Pancreas (tissue), 10 donors: ENCODE data around the gene IL23A. TPM values are rescaled to one million over a fixed set of nuclear protein-coding genes. Genes with fewer than 3 reads are reported as not detected.
A peak's percentile ranks its signal among the peaks of the same experiment; 100 is the strongest.

Experiments
- ATAC-seq, 4 donors: fragments of 200-7000 bp; cut with Tn5 transposase; one replicate each; pipeline versions ENCODE4 v1.8.0 to v1.9.1; 2020; ENCODE audit warnings: mild to moderate bottlenecking in 4 of 4, moderate library complexity in 4 of 4
- DNase-seq, 6 donors: peaks; one replicate each; pipeline ENCODE4 v3.0.0-alpha.2; 2020
- FAIRE-seq: peaks from 2 replicates; lab custom pipeline; 2012; peaks lifted over from hg19 to GRCh38; lab: Jason Lieb, UNC
- H3K27ac ChIP-seq, 4 donors: fragments of 200-600 bp; sonication (generic); 1 replicate in 3 of 4; 2 replicates in 1 of 4; pipeline versions ENCODE4 v1.5.0 to v1.8.0; 2020
- H3K27me3 ChIP-seq, 4 donors: fragments of 200-600 bp; one replicate each; pipeline ENCODE4 v1.8.0; 2021
- H3K36me3 ChIP-seq, 3 donors: fragments of 200-600 bp; sonication (generic) in 1 of 3; one replicate each; pipeline versions ENCODE4 v1.5.0 to v1.8.0; 2020 to 2021
- H3K4me1 ChIP-seq, 3 donors: fragments of 200-600 bp; one replicate each; pipeline ENCODE4 v1.8.0; 2021
- H3K4me3 ChIP-seq, 4 donors: fragments of 200-600 bp; sonication (generic) in 2 of 4; one replicate each; pipeline versions ENCODE4 v1.5.0 to v1.8.0; 2020 to 2021
- H3K9me3 ChIP-seq, 4 donors: fragments of 200-600 bp; one replicate each; pipeline ENCODE4 v1.8.0; 2021
- WGBS, 2 donors: extraction: QIAGEN DNeasy Blood & Tissue Kit; methylation state at CpG; one replicate each; pipeline ENCODE4 v1.1.7; 2013; 5-methylcytosine and 5-hydroxymethylcytosine counted together
- intact Hi-C, 3 donors: fragments of 100-400 bp; cut with DNase I; formaldehyde crosslinking; loops; one replicate each; pipeline versions ENCODE4 v1.11.1 to v1.14.2; 2022
- polyA plus RNA-seq, 2 donors: library from polyadenylated mRNA; stranded (reverse); fragments of 200-250 nt; gene quantifications; one replicate each; pipeline ENCODE4 v1.2.3, GENCODE V29; 2013
- total RNA-seq, 6 donors: library from RNA; stranded (reverse); fragmentation: NEBNext Ultra II Directional in 4 of 6; extraction: Animal tissue kit (Norgen Biotek cat#: 25700) in 4 of 6; gene quantifications; one replicate each; pipeline versions ENCODE4 v1.2.1 to v1.2.4, GENCODE V29; 2021 to 2023
- TF ChIP-seq, protein P1 (sequence below), 4 donors: fragments of 200-600 bp; sonication (generic) in 3 of 4; IDR thresholded peaks; one replicate each; pipeline versions ENCODE4 v1.5.0 to v1.8.0; 2021; ENCODE audit warnings: antibody characterized with exemption in 4 of 4
- donor health status: healthy with polysubstance abuse.
- donor health status: DM: no; HTN: no; CAD: no; lungs with moderate emphysema.
- donor health status: DM: no; HTN: no; CAD: no.
- donor health status: control.
- donor health status: control.
- donor health status: Bipolar disorder and iron deficiency.
- donor health status: DM: yes; HTN: yes; CAD: no.
- donor health status: DM: no; HTN: no; CAD: no.
- donor health status: DM: no; HTN: no; CAD: no.
- donor health status: DM: yes; HTN: yes; CAD: no.

IL23A gene
- total and polyA plus RNA-seq, 8 donors = 0.20 to 3.7 (median 0.41) TPM; not detected in 1

DNA sequence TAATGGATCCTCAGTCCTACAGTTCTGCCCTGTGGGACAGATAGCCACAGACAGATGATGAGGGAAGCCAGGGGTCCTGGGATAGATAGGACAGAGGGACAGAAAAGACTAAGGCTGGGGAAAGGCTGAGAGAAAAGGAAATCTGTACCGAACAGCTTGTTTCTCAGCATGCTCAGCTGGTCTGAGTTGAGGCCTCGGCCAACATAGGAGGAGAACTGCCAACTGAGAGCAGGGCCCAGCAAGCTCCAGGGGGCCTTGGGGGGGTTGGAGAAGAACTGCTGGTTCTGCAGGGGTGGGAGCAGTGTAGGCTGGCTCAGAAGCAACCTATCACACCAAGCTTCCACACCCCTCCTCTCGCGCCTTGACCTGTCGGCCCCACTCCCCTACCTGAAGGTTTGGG, 10.1 kb downstream of the IL23A start:
- TF ChIP-seq, protein P1, sequence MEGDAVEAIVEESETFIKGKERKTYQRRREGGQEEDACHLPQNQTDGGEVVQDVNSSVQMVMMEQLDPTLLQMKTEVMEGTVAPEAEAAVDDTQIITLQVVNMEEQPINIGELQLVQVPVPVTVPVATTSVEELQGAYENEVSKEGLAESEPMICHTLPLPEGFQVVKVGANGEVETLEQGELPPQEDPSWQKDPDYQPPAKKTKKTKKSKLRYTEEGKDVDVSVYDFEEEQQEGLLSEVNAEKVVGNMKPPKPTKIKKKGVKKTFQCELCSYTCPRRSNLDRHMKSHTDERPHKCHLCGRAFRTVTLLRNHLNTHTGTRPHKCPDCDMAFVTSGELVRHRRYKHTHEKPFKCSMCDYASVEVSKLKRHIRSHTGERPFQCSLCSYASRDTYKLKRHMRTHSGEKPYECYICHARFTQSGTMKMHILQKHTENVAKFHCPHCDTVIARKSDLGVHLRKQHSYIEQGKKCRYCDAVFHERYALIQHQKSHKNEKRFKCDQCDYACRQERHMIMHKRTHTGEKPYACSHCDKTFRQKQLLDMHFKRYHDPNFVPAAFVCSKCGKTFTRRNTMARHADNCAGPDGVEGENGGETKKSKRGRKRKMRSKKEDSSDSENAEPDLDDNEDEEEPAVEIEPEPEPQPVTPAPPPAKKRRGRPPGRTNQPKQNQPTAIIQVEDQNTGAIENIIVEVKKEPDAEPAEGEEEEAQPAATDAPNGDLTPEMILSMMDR (IDR thresholded peaks at IDR 0.05) = no peak
- Histone ChIP-seq H3K27ac (no peak overlapping the region), H3K36me3 (peaks cover 0 to 66% (median 27%) of the 10 kb centered on the region in 3 donors), H3K27me3 (no peaks in the 10 kb centered on the region), H3K4me1 (no peaks in the 10 kb centered on the region), H3K9me3 (no peaks in the 10 kb centered on the region), H3K4me3 (no peak overlapping the region)
- DNase-seq = no peak
- no peak for FAIRE-seq
- WGBS, 2 donors = 91 to 97% methylated on average over 5 of the region's 5 CpGs
- intact Hi-C loops = no loop called here
- ATAC-seq = no peak

DNA sequence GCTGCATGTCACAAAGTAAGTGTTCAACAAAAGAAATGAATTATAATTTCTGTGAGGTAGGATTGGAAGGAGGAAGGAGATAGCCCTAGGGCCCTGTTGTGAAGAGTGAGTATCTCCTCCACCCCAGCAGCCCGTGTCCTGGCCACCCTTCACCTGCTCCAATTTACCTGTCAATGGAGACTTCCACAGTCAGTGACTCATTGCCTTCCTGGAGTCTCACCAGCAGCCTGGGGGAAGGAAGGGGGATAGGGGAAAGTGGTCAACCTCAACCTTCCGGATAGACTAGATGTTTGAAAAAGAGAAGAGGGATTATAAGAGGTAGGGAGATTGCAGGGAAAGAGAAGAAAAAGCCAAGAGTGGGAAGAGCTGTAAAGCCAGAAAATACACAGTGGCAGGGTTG, 12.0 kb downstream of the IL23A start:
- peaks cover 0 to 84% (median 44%) of the 10 kb centered on the region in 3 donors for H3K36me3 ChIP-seq
- WGBS, 2 donors = 85 to 94% methylated on average over 2 of the region's 2 CpGs
- no peak overlapping the region for H3K4me3 ChIP-seq
- no peaks in the 10 kb centered on the region for H3K9me3 ChIP-seq
- ATAC-seq (no peak), FAIRE-seq (no peak), DNase-seq (no peak)
- no peak overlapping the region for H3K27ac ChIP-seq
- intact Hi-C loops = no loop called here
- TF ChIP-seq, protein P1 (IDR thresholded peaks at IDR 0.05) = no peak
- H3K27me3 ChIP-seq = no peaks in the 10 kb centered on the region
- no peaks in the 10 kb centered on the region for H3K4me1 ChIP-seq

DNA sequence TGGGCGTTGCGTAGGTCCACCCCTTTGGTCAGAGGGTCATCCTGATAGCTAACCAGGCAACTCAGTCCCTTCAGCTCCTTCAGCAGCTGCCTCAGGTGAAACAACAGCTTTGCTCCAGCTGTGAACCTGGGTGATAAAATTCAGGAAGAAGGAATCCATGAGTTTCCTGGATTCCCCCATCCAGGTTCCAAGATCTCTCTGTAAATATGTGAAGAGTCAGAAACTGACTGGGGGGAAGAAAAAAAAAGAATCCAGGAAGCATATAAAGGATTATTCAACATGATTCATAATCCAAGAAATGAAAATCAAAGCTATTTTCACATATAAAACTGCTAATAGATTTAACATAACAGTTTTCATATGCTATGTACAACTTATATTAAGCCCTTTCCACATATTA, 12.6 kb downstream of the IL23A start:
- H3K4me3 ChIP-seq = no peak overlapping the region
- H3K36me3 ChIP-seq = peaks cover 0 to 85% (median 44%) of the 10 kb centered on the region in 3 donors
- H3K27me3 ChIP-seq = no peaks in the 10 kb centered on the region
- intact Hi-C loops = no loop called here
- no peak overlapping the region for H3K27ac ChIP-seq
- 93 to 97% methylated on average over 2 of the region's 2 CpGs for WGBS, 2 donors
- no peak for FAIRE-seq
- no peak for ATAC-seq
- TF ChIP-seq, protein P1 (IDR thresholded peaks at IDR 0.05) = no peak
- H3K9me3 ChIP-seq = no peaks in the 10 kb centered on the region
- no peaks in the 10 kb centered on the region for H3K4me1 ChIP-seq
- DNase-seq = no peak

DNA sequence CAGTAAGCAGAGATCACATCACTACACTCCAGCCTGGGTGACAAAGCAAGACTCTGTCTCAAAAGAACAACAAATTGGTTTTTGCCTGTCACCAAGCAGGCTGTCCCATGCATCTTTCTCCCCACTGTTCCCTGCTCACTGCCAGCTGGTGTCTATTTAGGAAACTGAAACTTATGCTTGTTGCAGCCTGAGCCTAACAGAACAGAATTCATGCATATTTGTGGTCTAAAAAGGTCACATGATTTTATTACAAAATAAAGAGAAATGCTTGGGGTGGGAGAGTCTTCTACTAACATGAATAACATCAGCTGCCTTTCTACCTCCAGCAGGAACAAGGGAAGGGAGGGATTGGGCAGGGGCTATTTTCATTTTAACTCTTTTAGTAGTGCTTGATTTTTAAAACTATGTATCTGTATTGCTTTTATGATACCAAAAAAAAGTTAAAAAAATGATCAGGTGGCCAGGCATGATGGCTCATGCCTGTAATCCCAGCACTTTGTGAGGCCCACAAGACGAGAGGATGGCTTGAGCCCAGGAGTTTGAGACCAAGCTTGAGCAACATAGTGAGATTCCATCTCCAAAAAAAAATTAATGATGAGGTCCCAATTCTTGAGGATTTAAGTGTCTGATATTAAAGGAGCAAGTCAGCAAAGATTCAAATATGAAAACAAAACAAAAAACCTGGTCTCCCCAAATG, 20.3 kb downstream of the IL23A start:
- DNase-seq = no peak
- Histone ChIP-seq H3K9me3 (no peaks in the 10 kb centered on the region), H3K27ac (peak overlapping the region in 2 of 4 donors; percentile 98 to 99), H3K4me3 (peak overlapping the region; percentile 47 to 82 (median 72)), H3K4me1 (peaks cover 0 to 8% (median 6%) of the 10 kb centered on the region in 3 donors), H3K27me3 (no peaks in the 10 kb centered on the region), H3K36me3 (peaks cover 0 to 24% (median 16%) of the 10 kb centered on the region in 3 donors)
- intact Hi-C loops = no loop called here
- WGBS, 2 donors = 0 to 17% methylated on average over 1 of the region's 1 CpG
- no peak for ATAC-seq
- no peak for FAIRE-seq
- TF ChIP-seq, protein P1 (IDR thresholded peaks at IDR 0.05) = no peak
